K562 (cell line): ENCODE results near the gene HPS1. TPM values are rescaled to one million over a fixed set of nuclear protein-coding genes. Genes with fewer than 3 reads are reported as not detected.

Source experiments
- POLR2AphosphoS2 ChIP-seq: IDR thresholded peaks from 2 replicates; pipeline ENCODE4 v1.6.1; 2012; ENCODE audit warnings: low read length, improper control_type of control experiment
- POU5F1 ChIP-seq: fragments of 150-350 bp; IDR thresholded peaks from 2 replicates; pipeline ENCODE4 v1.6.1; 2014; ENCODE audit warnings: borderline replicate concordance, low read length, low read depth, mild to moderate bottlenecking; ENCODE audit not compliant: partially characterized antibody
- ZNF232 ChIP-seq: sonication (generic); formaldehyde crosslinking; IDR thresholded peaks from 2 replicates; pipeline ENCODE4 v1.8.0; 2022; ENCODE audit warnings: mild to moderate bottlenecking, missing genetic modification reagents
- polyA plus RNA-seq, 8 experiments: library from polyadenylated mRNA; depleted of rRNA in 4 of 8; stranded (reverse) in 5 of 8; unstranded in 3 of 8; fragments of >200 nt; fragmentation: Nextera tagmentation in 2 of 8; fragmentation: Illumina TruSeq in 1 of 8; extraction: Ambion mirVana in 2 of 8; extraction: Trizol in 1 of 8; gene quantifications; 2 replicates each; pipeline versions ENCODE4 v1.2.1 to v1.2.3, GENCODE V29; 2011 to 2014; ENCODE audit warnings: inconsistent platforms in 1 of 8, missing spikeins in 1 of 8
- total RNA-seq, 7 experiments: library from RNA; depleted of rRNA in 6 of 7; stranded (reverse); fragments of >200 nt in 6 of 7; fragmentation: Illumina TruSeq in 2 of 7; extraction: Trizol in 2 of 7; gene quantifications; 2 replicates each; pipeline versions ENCODE4 v1.2.1 to v1.2.3, GENCODE V29; 2011 to 2021; ENCODE audit warnings: low replicate concordance in 1 of 7
- TF ChIP-seq, protein P1 (sequence below): fragments of 450-650 bp; IDR thresholded peaks from 2 replicates; pipeline ENCODE4 v1.6.1; 2016; ENCODE audit warnings: mild to moderate bottlenecking, moderate library complexity
- TF ChIP-seq, protein P2 (sequence below): fragments of 250-450 bp; sonication (Bioruptor Pico); IDR thresholded peaks from 2 replicates; pipeline ENCODE4 v1.5.0; 2021
- TF ChIP-seq, protein P3 (sequence below): IDR thresholded peaks from 2 replicates; pipeline ENCODE4 v1.6.1; 2011; ENCODE audit not compliant: insufficient read length; ENCODE audit errors: extremely low read depth

Gene HPS1
- total and polyA plus RNA-seq, 9 of the 15 experiments (the other 6 are each of a cell fraction or from before 2014, with no cell fraction given) = 18.1 to 43.6 (median 26.3) TPM

DNA sequence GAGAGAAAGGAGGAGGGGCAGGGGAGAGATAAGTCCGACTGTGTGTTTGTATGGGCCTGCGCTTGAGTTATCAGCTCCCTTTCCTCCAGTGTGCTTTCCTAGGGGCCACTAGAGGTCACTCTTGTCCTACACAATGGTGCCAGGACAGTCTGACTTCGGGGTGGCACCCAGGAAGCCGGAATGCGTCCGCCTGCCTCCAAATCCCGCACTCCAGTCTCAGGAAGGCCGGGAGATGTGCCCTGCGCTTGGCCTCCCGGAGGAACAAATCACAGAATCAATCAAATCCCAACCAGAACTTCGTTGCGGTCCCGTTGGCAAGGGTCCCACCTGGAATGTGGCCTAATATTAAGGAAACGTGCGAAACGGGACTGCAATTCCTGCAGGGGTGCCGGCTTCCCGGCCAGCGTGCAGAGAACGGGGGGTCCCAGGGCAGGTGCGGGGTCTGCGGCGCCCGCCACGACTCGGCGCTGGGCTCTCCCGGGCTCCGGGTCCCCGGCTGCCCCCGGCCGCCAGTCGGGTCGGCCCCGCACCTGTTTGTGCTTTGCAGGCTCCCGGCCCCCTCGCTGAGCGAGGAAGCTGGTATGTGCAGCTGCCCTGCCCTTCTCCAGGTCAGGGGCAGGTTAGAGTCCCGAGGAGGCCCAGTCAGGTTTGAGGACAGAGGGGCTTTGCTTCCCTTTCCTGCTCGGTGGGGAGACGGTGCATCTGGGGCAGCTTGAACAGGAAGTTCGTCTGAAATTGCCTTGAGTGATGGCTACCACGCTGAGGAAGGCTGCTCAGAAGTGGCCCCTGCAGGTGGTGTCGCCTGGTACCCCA lies 21.0 kb upstream of the HPS1 start (continued):
- TF ChIP-seq, protein P1, sequence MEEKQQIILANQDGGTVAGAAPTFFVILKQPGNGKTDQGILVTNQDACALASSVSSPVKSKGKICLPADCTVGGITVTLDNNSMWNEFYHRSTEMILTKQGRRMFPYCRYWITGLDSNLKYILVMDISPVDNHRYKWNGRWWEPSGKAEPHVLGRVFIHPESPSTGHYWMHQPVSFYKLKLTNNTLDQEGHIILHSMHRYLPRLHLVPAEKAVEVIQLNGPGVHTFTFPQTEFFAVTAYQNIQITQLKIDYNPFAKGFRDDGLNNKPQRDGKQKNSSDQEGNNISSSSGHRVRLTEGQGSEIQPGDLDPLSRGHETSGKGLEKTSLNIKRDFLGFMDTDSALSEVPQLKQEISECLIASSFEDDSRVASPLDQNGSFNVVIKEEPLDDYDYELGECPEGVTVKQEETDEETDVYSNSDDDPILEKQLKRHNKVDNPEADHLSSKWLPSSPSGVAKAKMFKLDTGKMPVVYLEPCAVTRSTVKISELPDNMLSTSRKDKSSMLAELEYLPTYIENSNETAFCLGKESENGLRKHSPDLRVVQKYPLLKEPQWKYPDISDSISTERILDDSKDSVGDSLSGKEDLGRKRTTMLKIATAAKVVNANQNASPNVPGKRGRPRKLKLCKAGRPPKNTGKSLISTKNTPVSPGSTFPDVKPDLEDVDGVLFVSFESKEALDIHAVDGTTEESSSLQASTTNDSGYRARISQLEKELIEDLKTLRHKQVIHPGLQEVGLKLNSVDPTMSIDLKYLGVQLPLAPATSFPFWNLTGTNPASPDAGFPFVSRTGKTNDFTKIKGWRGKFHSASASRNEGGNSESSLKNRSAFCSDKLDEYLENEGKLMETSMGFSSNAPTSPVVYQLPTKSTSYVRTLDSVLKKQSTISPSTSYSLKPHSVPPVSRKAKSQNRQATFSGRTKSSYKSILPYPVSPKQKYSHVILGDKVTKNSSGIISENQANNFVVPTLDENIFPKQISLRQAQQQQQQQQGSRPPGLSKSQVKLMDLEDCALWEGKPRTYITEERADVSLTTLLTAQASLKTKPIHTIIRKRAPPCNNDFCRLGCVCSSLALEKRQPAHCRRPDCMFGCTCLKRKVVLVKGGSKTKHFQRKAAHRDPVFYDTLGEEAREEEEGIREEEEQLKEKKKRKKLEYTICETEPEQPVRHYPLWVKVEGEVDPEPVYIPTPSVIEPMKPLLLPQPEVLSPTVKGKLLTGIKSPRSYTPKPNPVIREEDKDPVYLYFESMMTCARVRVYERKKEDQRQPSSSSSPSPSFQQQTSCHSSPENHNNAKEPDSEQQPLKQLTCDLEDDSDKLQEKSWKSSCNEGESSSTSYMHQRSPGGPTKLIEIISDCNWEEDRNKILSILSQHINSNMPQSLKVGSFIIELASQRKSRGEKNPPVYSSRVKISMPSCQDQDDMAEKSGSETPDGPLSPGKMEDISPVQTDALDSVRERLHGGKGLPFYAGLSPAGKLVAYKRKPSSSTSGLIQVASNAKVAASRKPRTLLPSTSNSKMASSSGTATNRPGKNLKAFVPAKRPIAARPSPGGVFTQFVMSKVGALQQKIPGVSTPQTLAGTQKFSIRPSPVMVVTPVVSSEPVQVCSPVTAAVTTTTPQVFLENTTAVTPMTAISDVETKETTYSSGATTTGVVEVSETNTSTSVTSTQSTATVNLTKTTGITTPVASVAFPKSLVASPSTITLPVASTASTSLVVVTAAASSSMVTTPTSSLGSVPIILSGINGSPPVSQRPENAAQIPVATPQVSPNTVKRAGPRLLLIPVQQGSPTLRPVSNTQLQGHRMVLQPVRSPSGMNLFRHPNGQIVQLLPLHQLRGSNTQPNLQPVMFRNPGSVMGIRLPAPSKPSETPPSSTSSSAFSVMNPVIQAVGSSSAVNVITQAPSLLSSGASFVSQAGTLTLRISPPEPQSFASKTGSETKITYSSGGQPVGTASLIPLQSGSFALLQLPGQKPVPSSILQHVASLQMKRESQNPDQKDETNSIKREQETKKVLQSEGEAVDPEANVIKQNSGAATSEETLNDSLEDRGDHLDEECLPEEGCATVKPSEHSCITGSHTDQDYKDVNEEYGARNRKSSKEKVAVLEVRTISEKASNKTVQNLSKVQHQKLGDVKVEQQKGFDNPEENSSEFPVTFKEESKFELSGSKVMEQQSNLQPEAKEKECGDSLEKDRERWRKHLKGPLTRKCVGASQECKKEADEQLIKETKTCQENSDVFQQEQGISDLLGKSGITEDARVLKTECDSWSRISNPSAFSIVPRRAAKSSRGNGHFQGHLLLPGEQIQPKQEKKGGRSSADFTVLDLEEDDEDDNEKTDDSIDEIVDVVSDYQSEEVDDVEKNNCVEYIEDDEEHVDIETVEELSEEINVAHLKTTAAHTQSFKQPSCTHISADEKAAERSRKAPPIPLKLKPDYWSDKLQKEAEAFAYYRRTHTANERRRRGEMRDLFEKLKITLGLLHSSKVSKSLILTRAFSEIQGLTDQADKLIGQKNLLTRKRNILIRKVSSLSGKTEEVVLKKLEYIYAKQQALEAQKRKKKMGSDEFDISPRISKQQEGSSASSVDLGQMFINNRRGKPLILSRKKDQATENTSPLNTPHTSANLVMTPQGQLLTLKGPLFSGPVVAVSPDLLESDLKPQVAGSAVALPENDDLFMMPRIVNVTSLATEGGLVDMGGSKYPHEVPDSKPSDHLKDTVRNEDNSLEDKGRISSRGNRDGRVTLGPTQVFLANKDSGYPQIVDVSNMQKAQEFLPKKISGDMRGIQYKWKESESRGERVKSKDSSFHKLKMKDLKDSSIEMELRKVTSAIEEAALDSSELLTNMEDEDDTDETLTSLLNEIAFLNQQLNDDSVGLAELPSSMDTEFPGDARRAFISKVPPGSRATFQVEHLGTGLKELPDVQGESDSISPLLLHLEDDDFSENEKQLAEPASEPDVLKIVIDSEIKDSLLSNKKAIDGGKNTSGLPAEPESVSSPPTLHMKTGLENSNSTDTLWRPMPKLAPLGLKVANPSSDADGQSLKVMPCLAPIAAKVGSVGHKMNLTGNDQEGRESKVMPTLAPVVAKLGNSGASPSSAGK = peak; percentile 69
- TF ChIP-seq, protein P2, sequence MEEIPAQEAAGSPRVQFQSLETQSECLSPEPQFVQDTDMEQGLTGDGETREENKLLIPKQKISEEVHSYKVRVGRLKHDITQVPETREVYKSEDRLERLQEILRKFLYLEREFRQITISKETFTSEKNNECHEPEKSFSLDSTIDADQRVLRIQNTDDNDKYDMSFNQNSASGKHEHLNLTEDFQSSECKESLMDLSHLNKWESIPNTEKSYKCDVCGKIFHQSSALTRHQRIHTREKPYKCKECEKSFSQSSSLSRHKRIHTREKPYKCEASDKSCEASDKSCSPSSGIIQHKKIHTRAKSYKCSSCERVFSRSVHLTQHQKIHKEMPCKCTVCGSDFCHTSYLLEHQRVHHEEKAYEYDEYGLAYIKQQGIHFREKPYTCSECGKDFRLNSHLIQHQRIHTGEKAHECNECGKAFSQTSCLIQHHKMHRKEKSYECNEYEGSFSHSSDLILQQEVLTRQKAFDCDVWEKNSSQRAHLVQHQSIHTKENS (CRISPR knock-in tag) = no peak
- TF ChIP-seq POLR2AphosphoS2 = no peak
- TF ChIP-seq POU5F1 = no peak
- no peak for TF ChIP-seq ZNF232 (CRISPR knock-in tag)
- TF ChIP-seq, protein P3, sequence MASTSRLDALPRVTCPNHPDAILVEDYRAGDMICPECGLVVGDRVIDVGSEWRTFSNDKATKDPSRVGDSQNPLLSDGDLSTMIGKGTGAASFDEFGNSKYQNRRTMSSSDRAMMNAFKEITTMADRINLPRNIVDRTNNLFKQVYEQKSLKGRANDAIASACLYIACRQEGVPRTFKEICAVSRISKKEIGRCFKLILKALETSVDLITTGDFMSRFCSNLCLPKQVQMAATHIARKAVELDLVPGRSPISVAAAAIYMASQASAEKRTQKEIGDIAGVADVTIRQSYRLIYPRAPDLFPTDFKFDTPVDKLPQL = no peak
